Fibroblast of lung (primary cell): Measurements from ENCODE around the gene CKAP4.

Source experiments
- CTCF ChIP-seq, 2 donors: IDR thresholded peaks in 1 of 2; conservative IDR thresholded peaks in 1 of 2; 1 replicate in 1 of 2; 2 replicates in 1 of 2; pipeline ENCODE4 v1.5.1; 2011 to 2012; ENCODE audit warnings: low read length in 2 of 2, control low read depth in 1 of 2, inconsistent platforms in 1 of 2, low read depth in 1 of 2, mild to moderate bottlenecking in 1 of 2
- EZH2 ChIP-seq: IDR thresholded peaks from 2 replicates; pipeline ENCODE4 v1.5.1; 2012; ENCODE audit warnings: low read length, control low read depth, mild to moderate bottlenecking; ENCODE audit errors: missing control alignments

GRCh38 chr12:106246891-106247673 lies 738 bp downstream of the CKAP4 start:
- no peak for TF ChIP-seq CTCF (conservative IDR thresholded peaks at IDR 0.05 in 1 of 2, IDR thresholded peaks at IDR 0.05 in 1 of 2; ENCODE audit: low read depth in 1 of 2, low read length in 2 of 2)
- no peak for TF ChIP-seq EZH2
